Measurements from ENCODE around the gene FCN3. TPM values are rescaled to one million over a fixed set of nuclear protein-coding genes. Genes with fewer than 3 reads are reported as not detected.

The FCN3 gene
- total and polyA plus RNA-seq, 2 donors (not counting 3 experiments of a cell fraction or from before 2014, with no cell fraction given): 0.15 TPM; not detected in 1

DNA sequence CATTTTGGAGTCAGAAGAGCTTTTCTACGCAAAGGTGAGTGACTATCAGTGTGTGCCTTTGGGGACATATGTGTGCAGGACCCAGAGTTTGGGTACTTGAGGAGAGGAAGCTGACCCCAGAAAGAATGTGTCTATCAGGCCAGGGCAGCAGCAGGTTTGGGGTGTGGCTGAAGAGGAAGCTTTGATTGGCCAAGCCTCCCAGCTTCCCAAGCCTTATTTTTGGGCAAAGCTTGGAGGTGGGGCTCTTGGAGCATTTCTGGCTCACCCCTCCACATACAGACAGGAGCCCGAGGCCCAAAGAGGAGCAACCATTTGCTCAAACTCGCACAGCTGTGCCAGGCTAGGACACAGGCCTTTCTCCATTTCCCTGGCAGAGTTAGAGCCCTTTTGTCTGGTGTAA is 22.5 kb upstream of the FCN3 start:
- TF ChIP-seq MAX (IDR thresholded peaks at IDR 0.05; ENCODE audit: insufficient read depth, insufficient read length) (no peak), MYC (IDR thresholded peaks at IDR 0.05; ENCODE audit: low read depth, low read length) (no peak), EZH2 (IDR thresholded peaks at IDR 0.05; ENCODE audit: borderline replicate concordance, low read depth, low read length, severe bottlenecking) (no peak)
- H4K20me1 ChIP-seq (replicated peaks; ENCODE audit: control insufficient read depth, extremely low read depth, insufficient read depth, low read length): no peaks in the 10 kb centered on the region
- H3K27ac ChIP-seq (ENCODE audit: insufficient read depth, low read depth, low read length): no peak overlapping the region
- no TSS peak for BruUV-seq (replicated peaks)
- no peaks in the 10 kb centered on the region for H3K36me3 ChIP-seq (ENCODE audit: control insufficient read depth in 2 of 2, extremely low read depth in 1 of 2, insufficient read depth in 2 of 2, low read length in 2 of 2)
- H3K27me3 ChIP-seq (ENCODE audit: control insufficient read depth in 2 of 2, insufficient read depth in 2 of 2, low read length in 2 of 2): no peaks in the 10 kb centered on the region
- H3K9ac ChIP-seq (replicated peaks; ENCODE audit: extremely low read depth, insufficient read depth, low read length): no peak overlapping the region
- H3K4me3 ChIP-seq (replicated peaks in 1 of 3; ENCODE audit: insufficient read depth in 1 of 3, low read depth in 1 of 3, low read length in 3 of 3): no peak overlapping the region
- peaks cover 5% of the 10 kb centered on the region for H3K4me1 ChIP-seq (ENCODE audit: control insufficient read depth, extremely low read depth, insufficient read depth, low read length)
- H3K79me2 ChIP-seq (ENCODE audit: control insufficient read depth, insufficient read depth, low read length): peaks cover 5% of the 10 kb centered on the region
- dilution Hi-C loops (cut with MboI; ENCODE audit: extremely low pct_ligation_motif_present, low sequenced_read_pairs) (no loop called here), intact Hi-C loops (cut with micrococcal nuclease) (loop anchor here (10.0 kb wide), 1 partner anchor 282 kb away; no protein-coding TSS in a partner anchor)
- no peaks in the 10 kb centered on the region for H3K9me1 ChIP-seq (replicated peaks; ENCODE audit: control insufficient read depth, extremely low read depth, insufficient read depth, low read length)
- no peaks in the 10 kb centered on the region for H3K9me3 ChIP-seq (replicated peaks; ENCODE audit: control insufficient read depth, insufficient read depth, low read length)
- no peak overlapping the region for H3K4me2 ChIP-seq (ENCODE audit: insufficient read depth, low read length)
- FAIRE-seq (no peak), DNase-seq (ENCODE audit: low read depth, low spot score) (no peak)
- CTCF ChIA-PET: interaction anchor here (0.6 to 6.6 kb wide), 12 partner anchors 10 to 295 kb away, joined by 3 to 275 read pairs (median 8); partner anchors contain the start of genes AHDC1 and MAP3K6
- no peak overlapping the region for H2AFZ ChIP-seq (ENCODE audit: low read depth, low read length)
- POLR2A ChIA-PET: no interaction called here

- intact Hi-C loops (cut with micrococcal nuclease): loop anchor here (1.0 to 10.0 kb wide), 3 partner anchors 38 to 281 kb away; no protein-coding TSS in a partner anchor
- ChIA-PET CTCF (interaction anchor here (0.6 to 6.6 kb wide), 45 partner anchors 10 to 351 kb away, joined by 3 to 275 read pairs (median 3); partner anchors contain the start of genes AHDC1, CD164L2, MAP3K6 and WASF2), POLR2A (interaction anchor here (0.7 to 1.1 kb wide), 2 partner anchors 30 to 84 kb away, joined by 3 read pairs; no protein-coding TSS in a partner anchor)
- DNase-seq (ENCODE audit: low read depth, low spot score) (peak; percentile 59), FAIRE-seq (peak; percentile 85)
- Histone ChIP-seq H3K27ac (ENCODE audit: insufficient read depth, low read depth, low read length) (no peak overlapping the region), H3K9me1 (replicated peaks; ENCODE audit: control insufficient read depth, extremely low read depth, insufficient read depth, low read length) (no peaks in the 10 kb centered on the region), H3K9me3 (replicated peaks; ENCODE audit: control insufficient read depth, insufficient read depth, low read length) (no peaks in the 10 kb centered on the region), H3K9ac (replicated peaks; ENCODE audit: extremely low read depth, insufficient read depth, low read length) (no peak overlapping the region), H2AFZ (ENCODE audit: low read depth, low read length) (no peak overlapping the region), H4K20me1 (replicated peaks; ENCODE audit: control insufficient read depth, extremely low read depth, insufficient read depth, low read length) (no peaks in the 10 kb centered on the region), H3K79me2 (ENCODE audit: control insufficient read depth, insufficient read depth, low read length) (peaks cover 5% of the 10 kb centered on the region), H3K36me3 (ENCODE audit: control insufficient read depth in 2 of 2, extremely low read depth in 1 of 2, insufficient read depth in 2 of 2, low read length in 2 of 2) (no peaks in the 10 kb centered on the region), H3K4me2 (ENCODE audit: insufficient read depth, low read length) (no peak overlapping the region), H3K27me3 (ENCODE audit: control insufficient read depth in 2 of 2, insufficient read depth in 2 of 2, low read length in 2 of 2) (no peaks in the 10 kb centered on the region), H3K4me3 (replicated peaks in 1 of 3; ENCODE audit: insufficient read depth in 1 of 3, low read depth in 1 of 3, low read length in 3 of 3) (no peak overlapping the region), H3K4me1 (ENCODE audit: control insufficient read depth, extremely low read depth, insufficient read depth, low read length) (peaks cover 11% of the 10 kb centered on the region)
- dilution Hi-C loops (cut with MboI; ENCODE audit: extremely low pct_ligation_motif_present, low sequenced_read_pairs): no loop called here
- no TSS peak for BruUV-seq (replicated peaks)
- TF ChIP-seq CTCF (IDR thresholded peaks at IDR 0.05; ENCODE audit: extremely low read depth in 1 of 2, insufficient read depth in 1 of 2, low read depth in 1 of 2, low read length in 2 of 2) (peak; percentile 94 to 95), JUN (IDR thresholded peaks at IDR 0.05; ENCODE audit: borderline replicate concordance, insufficient read depth, insufficient read length, low read depth) (no peak)
Measured at GRCh38 chr1:27395441-27396195, 21.0 kb upstream of the FCN3 start.
